ENCODE data around the gene PAK6.
A peak's percentile ranks its signal among the peaks of the same experiment; 100 is the strongest.

Gene PAK6

DNA sequence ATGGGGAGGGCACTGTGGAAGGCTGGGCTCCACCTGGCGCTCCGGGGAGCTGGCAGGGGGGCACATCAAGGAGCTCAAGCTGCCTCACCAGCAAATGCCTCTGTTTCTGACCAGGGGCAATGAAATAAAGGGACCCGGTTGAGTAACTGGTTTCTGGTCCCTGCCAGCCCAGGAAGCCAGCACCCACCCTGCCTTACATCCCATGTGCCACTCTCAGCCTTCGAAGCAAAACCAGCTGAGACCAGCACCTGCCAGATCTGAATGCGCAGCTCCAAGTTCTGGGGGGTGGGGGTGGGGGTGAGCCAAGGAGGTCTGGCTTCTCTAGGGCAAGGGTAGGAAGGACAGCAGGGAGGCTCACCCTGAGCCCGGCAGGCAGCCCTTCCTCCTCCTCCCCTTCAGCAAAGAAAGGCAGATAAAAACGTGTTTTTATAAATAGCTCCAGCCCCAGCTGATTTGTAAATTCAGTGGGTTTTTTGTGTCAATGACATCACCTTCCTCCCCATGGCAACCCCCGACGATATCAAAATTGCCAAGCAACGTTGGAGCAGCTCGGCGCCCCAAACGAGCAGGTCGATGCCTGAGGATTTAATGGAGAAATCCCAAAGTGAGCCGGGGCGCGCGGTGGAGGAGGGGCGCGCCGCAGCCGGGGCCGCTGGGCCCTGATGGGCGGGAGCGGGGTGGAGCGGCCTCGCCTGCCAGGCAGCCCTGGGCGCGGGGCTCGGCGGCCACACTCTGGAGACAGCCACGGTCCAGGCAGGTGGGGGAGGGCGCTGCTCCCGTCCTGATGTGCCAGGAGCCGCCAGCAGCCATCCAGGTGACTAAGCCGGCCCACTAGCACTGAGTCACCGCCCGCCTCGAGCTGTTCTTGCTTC lies at the start of gene PAK6:
TSS of gene PAK6 (plus strand) at position 532 of the 872 bp plus-strand sequence. CDS start 25,723 bp downstream, outside the sequence.
- DNase-seq, result peak; percentile 33

DNA sequence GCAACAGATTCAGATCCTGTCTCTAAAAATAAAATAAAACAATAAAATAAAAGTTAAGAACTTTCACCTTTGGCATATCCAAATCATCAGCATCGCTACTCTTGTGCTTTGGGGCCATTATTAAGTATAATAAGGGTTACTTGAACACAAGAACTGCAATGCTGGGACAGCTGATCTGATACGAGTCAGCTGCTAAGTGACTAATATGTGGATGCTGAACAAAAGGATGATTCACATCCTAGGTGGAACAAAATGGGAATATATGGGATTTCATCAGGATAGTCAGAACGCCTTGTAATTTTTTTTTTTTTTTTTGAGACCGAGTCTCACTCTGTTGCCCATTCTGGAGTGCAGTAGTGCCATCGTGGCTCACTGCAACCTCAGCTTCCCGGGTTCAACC lies 48.3 kb upstream of the PAK6 start:
- DNase-seq, result no peak

DNA sequence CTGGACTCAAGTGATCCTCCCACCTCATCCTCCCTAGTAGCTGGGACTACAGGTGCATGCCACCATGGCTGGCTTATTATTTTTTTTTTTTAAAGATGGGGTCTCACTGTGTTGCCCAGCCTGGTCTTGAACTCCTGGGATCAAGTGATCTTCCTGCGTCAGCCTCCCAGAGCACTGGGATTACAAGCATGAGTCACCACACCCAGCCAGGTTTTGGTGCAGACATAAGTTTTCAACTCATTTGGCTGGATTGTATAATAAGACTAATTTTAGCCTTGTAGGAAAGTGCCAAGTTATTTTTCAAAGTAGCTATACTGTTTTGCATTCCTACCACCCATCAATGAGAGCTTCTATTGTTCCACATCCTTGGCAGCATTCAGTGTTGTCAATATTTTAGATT lies 45.9 kb upstream of the PAK6 start:
- no peak for DNase-seq

DNA sequence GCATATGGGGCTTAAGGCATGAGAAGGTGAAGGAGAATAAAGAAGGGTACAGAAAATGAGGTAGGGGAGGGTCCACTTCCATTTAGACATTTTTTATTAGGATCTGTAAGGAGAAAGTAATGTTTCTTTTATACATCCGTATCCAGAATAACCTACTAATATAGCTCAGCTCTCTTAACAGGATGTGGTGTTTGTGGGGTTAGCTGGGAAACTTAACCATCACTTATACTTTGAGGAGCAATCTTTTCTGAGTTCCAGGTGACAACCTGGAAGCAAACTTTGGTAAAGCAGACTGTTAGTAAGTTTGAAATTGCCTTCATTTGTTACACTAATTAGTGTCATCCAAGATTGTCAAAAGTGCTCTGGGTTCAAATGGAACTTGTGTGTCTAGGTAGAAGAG lies 41.4 kb upstream of the PAK6 start:
- DNase-seq, result no peak

DNA sequence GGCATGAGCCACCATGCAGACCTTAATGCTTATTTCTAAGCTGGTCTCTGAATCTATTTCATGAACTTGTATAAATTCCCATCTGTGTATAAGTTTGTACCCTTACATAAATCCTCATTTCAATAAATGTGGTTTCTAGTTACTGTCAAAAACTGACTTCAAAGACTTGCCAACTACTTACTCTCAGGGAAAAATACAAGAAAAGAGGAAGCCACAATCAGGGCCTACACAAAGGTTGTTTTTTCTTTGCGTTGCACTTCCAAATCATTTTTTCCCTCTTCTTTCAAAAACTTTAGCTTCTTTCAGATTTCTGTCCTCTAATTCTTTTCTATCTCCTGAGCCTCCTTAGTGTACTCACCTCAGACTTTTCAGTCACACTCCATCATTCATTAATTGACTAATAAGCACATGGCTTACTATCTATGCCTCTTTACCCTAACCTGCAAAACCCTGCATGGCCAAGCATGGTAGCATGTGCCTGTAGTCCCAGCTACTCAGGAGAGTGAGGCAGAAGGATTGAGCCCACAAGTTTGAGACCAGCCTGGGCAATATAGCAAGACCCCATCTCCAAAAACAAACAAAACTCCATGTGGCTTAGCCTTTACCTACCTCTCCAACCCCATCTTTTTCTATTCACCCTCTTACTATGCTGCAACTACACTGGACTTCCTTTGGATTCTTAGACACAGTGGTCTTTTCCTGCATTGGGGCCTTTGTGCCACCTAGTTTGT lies 40.3 kb upstream of the PAK6 start:
- no peak for DNase-seq

DNA sequence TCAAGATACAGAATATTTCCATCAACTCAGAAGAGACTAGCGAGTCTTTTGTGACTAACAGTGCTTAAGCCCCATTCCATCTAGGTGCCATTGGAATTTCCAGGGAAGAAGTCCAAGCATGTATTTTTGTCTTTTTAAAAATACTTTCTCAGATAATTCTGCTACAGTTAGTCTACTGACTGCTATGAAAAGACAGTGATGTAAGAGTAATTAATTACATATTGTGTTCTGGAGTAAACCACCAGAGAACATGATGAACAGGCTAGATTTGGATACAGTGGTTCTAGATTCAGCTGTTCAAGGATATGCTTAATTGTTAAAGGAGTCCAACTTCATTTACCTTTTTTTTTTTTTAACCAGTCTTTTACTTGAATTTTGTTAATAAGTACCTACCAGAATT lies 34.8 kb upstream of the PAK6 start:
- DNase-seq, result no peak

DNA sequence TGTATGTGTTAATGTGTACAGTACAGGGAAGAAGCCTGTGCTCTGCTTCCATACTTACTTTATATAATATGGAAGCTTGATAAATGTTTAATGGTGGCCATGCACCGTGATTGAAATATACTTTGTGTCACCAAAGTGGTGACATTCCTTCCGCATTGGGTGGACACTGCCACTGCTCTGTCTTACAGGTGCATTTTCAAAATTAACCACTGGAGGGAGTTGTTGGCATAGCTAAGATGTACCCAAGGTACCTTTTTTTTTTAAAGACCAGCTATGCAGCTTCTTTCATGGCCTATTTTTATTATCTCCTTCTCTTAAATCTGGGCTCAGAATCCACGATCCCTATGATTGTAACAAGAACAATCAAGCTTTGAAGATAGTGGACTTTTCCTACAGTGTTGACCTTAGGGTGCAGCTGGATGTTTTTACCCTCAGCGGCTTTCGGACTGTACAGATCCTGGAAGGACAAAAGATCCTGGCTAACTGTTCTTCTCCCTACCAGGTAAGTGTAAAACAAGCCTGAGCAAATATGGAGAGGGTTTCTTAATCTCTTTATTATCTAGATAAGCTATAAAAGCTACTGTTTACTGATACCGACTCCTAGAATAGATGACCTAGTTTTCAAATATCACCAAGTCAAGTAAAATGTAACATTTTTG lies 21.6 kb upstream of the PAK6 start:
- DNase-seq, result peak; percentile 50

DNA sequence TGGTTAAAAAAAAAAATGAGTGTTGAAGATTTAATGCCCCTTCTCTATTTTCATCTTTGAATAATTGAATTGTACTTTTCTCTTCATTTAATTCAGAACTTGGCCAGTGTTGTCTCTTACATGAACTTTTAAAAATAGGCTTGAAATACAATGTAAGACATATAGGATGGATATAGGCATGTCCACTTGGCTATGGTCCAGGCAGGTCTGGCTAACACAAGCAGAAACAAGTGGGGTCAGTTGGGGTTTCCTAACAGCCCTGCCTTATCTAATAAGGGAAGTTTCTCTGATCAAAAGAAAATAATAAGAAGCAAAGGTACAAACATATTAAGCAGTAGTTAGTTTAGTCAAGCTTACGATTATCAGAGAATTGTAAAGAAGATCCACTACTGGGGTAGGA lies 19.1 kb upstream of the PAK6 start:
- no peak for DNase-seq

DNA sequence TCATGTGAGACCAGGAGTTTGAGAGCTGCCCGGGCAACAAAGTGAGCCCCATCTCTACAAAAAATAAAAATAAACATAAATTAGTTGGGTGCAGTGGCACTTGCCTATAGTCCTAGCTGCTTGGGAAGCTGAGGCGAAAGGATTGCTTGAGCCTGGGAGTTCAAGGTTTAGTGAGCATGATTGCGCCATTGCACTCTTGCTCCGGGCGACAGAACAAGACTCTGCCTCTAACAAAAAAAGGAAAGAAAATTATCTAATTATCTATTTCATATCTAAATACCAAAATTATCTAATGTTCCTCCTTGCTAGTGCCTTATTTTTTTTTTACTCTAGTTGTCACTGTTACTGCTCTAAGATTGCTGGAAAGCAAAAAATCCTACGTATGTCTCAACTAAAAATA lies 16.7 kb upstream of the PAK6 start:
- DNase-seq, result no peak

DNA sequence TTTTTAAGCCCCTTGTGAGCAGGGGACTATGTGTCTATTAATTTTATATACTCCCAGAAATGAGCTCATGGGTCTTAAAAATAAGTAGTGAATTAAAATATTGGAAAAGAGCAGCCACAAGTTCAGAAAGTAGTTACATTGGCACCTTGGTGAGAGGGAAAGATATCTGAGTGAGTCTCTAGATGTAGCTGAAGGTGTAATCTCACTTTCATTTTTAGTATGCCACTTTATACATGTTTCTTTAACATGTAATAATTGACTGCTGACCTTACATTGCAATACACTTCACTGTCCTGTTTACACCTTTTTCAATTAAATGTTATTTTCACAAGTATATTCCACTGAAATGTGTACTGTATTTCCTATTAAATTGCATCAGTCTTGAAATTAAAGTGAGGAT lies 12.1 kb upstream of the PAK6 start:
- no peak for DNase-seq

DNA sequence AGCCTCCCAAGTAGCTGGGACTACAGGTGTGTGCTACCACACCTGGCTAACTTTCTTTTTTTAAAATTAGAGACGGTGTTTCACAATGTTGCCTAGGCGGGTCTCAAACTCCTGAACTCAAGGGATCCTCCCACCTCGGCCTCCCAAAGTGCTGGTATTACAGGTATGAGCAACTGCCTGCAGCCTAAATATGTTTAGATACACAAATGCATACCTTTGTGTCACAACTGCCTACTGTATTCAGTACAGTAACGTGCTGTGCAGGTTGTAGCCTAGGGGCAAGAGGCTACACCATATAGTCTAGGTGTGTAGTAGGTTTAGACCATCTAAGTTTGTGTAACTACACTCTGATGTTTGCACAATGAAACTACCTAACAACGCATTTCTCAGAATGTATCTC lies 9.5 kb upstream of the PAK6 start:
- no peak for DNase-seq

DNA sequence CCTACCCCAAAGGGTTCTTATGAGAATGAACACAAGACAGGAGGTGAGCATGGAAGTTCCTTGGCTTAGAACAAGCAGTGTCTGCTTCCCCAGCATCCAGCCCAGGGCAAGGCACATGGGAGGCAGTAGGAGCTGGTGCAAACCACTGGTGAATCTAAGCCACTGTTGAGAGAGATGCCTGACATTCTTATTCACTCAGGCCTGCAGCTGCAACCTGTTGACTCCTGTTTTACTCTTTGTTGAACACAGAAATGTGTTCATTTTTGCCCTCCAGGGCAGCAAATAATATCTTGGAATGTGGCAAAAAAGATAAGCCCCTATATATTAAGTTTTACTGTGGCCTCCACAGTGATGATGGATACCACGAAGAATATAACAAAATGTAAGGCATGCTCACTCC lies 8.9 kb upstream of the PAK6 start:
- DNase-seq, result no peak

DNA sequence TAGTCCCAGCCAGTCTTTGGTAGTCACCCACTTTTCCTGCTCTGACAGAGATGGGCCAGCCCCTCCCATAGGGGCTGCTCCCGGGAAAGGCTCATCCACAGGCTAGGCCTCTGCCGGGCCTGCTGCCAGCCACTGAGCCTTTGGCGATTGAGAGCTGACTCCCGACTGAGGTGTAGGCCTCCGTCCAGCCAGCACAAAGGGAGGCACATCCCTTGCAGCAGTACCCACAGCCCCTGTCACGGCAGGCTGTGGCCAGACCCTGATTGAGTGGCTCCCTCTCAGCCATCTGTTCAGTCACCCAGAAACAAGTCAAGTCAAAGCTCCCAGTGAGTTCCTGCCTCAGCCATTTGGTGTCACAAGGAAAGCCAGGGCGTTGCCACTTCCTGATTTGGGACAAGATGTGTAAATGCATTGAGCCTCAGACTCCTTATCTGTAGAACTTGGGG lies 6.2 kb upstream of the PAK6 start:
- peak; percentile 30 for DNase-seq

DNA sequence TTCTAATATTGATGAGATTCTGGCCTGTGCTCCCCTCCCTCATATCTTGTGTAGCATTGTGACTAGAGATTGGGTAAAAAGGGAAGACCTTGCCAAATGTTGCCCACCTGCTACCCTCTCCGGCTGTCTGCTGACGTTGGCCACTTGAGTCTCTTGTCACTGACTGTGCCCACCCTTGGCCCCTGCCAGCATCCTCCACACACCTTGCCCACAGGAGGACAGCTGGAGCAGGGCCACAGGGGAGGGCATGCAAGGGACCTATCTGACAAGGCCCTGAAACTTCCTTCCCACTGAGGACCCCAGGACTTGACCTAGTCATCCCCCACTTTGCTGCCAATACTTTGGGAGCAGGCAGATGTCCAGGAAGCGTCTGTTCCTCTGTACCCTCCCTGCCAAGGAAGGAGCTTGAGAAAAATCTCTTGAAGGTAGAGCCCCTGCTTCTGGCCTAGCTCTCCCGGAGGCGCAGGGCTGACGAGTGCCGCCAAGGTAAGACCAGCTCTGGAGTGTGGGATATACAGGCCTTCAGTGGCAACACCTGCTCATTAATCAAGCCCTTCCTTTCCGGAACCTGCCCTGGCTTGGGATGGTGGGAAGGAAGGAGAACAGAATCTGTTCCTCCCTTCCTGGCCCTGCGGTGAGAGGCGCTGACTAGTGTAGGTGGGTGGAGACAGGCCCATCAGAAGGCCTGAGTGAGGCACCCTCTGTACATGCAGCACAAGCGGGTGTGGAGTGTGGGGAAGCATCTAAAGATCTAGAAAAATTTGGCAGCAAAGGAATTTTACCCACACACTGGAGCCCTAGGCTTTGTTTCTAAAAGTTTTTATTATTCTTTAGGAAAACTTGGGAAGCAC lies 4.9 kb upstream of the PAK6 start:
- no peak for DNase-seq

DNA sequence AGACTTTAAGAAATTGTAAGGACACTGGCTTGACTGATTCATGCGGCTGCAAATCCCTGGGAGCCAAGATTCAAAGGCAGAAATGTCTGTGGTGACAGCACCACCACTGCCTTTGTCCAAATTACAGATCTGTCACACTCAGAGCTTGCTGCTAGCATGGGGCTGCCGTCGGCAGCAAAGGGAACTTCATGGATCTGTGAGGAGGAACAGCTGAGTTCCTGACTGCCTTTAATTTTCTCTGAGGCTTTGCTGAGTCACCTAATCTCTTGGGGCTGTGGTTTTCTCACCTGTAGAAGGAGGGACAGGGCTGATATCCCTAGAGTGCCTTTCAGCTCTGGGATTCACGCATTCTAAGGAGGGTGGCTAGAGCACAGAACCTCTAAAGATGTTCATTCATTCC lies 4.1 kb upstream of the PAK6 start:
- no peak for DNase-seq

DNA sequence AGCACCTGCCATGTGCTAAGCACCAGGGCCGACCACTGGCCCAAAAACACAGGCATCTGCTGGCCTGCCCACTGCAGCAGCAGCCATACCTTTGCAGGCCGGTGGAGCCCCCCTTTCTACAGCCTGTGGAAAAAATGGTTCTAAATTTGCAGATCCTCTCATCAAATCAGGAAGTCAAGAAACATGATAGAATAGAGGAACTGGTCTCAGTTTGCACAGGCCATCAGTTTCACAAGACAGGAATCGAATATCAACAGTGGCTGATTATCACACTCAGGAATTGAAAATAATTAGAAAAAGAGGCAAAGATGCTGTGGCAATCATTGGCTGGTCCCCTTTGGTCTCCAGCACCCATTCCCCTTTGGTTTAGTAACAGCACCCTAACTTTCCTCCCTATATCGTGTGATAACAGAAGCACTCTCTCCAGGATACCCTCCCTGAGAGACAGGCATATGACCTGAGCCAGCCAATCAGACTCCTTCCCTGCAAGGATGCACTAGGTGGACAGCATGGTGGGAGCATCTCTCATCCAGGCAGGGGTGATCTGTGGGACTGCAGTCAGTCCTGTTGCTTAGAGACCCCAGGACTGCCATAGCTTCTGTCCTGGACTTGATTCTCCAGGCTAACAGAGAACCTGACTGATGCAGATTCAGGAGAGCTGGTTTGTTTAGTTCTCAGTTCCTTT lies 3.5 kb upstream of the PAK6 start:
- DNase-seq, result no peak

DNA sequence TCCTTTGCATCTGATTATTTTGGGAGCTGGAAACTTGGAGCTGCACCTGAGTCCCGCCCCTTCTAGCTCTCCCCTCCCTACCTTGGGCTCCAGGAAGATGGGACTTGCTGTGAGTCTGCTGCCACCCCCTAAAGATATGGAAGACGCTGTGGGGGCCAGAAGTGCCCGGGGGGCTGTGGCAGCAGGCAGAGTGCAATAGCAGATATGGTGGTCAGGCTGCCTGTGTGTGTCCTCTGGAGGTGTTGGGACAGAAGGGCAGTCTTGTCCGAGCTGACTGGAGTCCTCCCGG lies 485 bp downstream of the PAK6 start:
- no peak for DNase-seq

DNA sequence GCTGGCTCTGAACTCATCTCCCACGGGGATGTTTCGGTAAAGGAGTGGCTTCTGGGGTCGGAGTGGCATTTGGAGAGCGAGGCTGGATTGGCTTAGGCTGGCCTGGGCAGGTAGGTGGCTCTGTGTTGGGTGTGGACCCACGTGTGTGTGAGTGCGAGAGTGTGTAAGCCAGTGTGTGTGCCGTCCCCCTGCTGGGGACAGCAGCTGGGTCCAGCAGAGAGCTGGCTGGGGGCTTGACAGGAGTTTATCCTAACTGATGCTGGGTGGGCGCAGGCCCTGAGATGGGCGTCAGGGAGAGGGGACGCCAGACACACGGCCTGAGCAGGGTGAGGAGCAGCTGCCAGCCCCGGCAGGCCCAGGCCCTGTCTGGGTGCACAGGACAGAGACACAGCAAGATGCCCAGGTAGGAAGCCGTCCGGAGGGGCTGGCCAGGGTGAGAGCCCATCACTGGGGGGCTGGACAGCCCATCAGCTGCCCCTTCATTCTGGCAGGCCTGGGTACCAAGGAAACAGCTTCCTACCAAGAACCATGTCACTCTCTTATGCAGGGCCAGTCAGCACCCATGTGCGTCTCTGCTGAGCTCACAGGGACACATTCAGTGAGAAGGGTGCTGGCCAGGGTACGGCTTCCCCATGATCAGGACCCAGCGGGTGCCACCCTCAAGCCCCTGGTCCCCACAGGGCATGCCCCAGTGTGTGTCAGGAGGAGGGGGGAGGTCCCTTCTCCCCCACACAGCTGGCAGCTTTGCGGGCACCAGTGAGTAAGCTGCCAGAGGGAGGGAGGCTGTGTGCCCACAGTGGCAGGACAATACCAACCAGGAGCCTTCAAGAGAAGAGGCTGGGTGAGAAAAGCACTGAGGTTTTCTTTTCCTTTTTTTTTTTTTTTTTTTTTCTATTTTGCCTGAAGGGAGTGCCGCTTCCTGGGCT lies 1.1 kb downstream of the PAK6 start:
- DNase-seq, result no peak

DNA sequence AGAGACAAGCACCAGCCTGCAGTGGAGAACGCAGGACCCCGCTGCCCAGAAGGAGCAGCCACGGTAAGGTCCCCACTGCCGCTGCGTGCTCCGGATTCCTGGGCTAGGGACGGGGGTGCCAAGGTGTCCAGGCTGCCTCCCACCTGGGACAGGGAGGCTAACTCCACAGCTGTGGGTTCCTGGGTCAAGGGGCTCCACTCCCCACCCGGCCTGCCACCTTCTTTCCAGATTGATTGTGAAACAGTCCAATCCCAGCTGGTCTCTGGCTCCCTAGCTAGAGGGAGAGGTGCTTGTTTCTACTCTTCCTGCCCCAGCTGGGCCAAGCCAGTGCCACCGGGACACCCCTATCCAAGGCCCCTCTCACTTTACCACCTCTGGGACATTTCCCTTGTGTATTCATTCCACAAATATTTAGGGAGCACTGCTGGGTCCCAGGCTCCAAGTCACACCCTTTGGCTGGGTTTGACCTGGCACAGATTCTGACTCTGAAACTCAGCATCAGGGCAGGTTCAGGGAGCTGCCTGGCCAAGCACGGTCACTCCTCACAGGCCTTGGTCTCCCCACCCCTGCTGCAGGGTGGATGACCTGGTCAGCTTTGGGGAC lies 1.9 kb downstream of the PAK6 start:
- no peak for DNase-seq

DNA sequence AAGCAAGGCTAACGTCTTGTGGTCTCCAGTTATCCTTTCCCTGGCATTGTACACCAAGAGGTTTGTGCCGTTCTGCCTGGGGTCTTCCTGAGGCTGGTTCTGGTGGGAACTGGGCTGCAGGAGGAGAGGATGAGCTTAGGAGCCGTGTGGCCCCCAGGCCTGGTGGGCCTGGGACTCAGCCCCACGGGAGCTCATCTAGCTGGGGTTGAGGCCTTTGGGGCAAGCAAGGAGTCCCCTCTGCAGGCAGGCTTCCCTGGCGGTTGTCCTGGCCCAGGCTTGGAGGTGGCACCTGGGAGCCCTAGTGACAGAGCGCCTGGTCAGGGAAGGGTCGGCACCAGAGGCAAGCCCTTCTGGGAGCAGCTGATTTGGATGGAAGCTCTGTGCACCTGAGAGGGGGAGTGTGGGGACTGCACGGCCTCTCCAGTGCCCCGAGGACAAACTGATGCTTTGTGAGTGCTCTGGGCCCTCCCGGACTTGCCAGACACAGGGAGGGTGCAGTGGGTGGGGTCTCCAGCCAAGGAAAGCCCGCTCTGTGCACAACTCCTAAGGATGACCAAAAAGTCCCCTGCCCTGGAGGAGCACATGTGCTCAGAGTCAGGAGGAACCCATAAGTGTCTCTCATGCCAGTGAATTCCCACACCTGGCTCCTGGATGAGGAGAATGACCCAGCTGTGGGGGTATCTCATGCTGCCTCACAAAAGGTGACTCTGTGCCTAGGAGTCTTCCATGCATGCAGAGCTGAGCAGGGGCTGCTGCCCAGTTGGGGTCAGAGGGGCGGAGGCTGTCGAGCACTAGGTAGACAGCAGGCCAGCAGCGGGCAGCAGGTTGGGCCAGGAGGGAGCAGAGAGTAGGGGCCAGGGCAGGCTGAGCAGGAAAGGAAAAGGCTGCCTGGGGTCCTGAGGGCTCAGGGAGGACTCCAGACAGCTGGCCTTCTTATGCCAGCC lies 2.7 kb downstream of the PAK6 start:
- no peak for DNase-seq
